Right lobe of liver (tissue), 4 donors: ENCODE results near the gene CHD8.

Experiments used
- CTCF ChIP-seq, 4 donors: fragments of 200-600 bp in 3 of 4; fragments of 450-650 bp in 1 of 4; IDR thresholded peaks; one replicate each; pipeline versions ENCODE4 v1.5.1 to v1.8.0; 2016 to 2022; ENCODE audit warnings: antibody characterized with exemption in 4 of 4, mild to moderate bottlenecking in 2 of 4
- POLR2A ChIP-seq: fragments of 450-650 bp; IDR thresholded peaks from one replicate; pipeline ENCODE4 v1.6.1; 2017; ENCODE audit warnings: antibody characterized with exemption, mild to moderate bottlenecking
- donor health status: DM: no; HTN: no; CAD: no.
- donor health status: DM: no; HTN: no; CAD: no.
- donor health status: DM: no; HTN: yes; CAD: no.

DNA sequence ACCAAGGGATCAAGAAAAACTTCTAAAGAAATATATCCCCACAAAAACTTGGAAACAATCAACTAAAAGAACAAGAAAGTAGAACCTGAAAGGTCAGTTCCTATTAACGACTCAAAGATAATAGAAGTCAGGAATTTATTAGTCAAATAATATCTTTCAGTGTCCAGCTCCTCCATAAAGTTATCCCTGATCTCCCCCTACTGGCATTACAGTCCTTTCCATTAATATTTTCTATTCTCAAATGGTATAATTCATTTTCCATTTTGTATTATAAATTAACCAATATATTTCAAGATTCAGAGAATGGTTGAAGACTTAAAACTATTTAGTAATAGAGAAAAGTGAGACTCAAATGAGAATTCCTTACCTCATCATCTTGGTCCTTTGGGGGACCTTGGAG, 60.5 kb downstream of the CHD8 start:
- TF ChIP-seq POLR2A (no peak), CTCF (IDR thresholded peaks at IDR 0.05) (peak in 1 of 4 donors; percentile 19)
